ENCODE data around the gene GBX1.
A peak's percentile ranks its signal among the peaks of the same experiment; 100 is the strongest.

Gene GBX1

DNA sequence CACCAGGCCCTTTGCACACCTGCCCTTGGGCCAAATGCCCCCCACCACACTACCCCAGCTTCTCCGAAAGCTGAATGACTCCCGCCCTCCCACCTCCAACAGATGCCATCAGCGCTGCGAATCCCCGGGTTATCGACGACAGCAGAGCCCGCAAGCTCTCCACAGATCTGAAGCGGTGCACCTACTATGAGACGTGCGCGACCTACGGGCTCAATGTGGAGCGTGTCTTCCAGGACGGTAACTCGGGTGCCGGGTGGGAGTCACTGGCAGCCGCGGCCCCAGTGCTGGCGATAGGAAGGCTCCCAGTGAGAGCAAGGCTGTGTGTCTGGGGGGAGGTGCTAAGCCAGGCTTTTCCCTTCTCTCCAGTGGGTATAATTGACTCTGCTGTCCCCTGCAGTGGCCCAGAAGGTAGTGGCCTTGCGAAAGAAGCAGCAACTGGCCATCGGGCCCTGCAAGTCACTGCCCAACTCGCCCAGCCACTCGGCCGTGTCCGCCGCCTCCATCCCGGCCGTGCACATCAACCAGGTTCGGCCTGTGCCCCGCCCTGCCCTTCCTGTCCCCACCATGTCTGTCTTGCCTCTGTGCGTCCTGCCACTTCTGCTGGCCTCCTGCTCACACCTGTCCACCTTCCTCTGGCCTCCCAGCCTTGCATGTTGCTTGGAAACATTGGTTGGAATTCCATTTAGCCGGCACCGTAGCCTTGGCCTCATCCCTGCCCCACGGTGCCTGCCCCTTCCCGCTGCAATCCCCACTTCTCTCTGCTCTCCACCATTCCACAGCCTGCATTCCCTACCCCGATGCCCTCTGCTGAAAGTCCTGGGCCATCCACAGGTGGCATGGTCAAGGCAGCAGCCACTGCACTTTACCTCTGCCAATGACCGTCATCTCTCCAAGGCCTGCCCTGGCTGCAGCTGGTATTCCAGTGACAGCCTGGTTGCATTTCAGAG, 49.1 kb downstream of the GBX1 start:
- Histone ChIP-seq H3K36me3 (replicated peaks) (peaks cover 43% of the 10 kb centered on the region), H3K27me3 (replicated peaks) (no peaks in the 10 kb centered on the region), H3K4me3 (ENCODE audit: low read depth, low read length) (no peak overlapping the region), H3K27ac (no peak overlapping the region)
- no peak for DNase-seq
- in situ Hi-C loops (cut with HindIII; ENCODE audit: low pct_ligation_motif_present, low sequenced_read_pairs), result no loop called here
- TF ChIP-seq, protein P1, sequence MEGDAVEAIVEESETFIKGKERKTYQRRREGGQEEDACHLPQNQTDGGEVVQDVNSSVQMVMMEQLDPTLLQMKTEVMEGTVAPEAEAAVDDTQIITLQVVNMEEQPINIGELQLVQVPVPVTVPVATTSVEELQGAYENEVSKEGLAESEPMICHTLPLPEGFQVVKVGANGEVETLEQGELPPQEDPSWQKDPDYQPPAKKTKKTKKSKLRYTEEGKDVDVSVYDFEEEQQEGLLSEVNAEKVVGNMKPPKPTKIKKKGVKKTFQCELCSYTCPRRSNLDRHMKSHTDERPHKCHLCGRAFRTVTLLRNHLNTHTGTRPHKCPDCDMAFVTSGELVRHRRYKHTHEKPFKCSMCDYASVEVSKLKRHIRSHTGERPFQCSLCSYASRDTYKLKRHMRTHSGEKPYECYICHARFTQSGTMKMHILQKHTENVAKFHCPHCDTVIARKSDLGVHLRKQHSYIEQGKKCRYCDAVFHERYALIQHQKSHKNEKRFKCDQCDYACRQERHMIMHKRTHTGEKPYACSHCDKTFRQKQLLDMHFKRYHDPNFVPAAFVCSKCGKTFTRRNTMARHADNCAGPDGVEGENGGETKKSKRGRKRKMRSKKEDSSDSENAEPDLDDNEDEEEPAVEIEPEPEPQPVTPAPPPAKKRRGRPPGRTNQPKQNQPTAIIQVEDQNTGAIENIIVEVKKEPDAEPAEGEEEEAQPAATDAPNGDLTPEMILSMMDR (IDR thresholded peaks at IDR 0.05; ENCODE audit: low read depth, low read length, missing control alignments), result no peak

DNA sequence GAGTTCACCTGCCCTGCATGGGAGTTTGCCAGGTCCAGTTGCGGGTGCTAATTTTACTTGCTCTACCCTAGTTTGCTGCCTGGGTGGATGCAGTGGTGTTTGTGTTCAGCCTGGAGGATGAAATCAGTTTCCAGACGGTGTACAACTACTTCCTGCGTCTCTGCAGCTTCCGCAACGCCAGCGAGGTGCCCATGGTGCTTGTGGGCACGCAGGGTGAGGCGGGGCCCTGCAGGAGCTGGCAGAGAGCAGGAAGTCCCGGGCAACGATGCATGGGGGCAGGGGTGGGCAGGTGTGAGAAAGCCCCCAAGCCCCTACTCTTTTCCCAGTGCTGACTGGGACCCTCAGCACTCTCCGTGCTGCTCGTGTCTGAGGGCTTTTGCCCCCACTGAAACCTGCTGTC, 49.9 kb downstream of the GBX1 start:
- no peaks in the 10 kb centered on the region for H3K27me3 ChIP-seq (replicated peaks)
- H3K4me3 ChIP-seq (ENCODE audit: low read depth, low read length), result no peak overlapping the region
- peaks cover 35% of the 10 kb centered on the region for H3K36me3 ChIP-seq (replicated peaks)
- in situ Hi-C loops (cut with HindIII; ENCODE audit: low pct_ligation_motif_present, low sequenced_read_pairs), result no loop called here
- H3K27ac ChIP-seq, result no peak overlapping the region
- TF ChIP-seq, protein P1 (IDR thresholded peaks at IDR 0.05; ENCODE audit: low read depth, low read length, missing control alignments), result no peak
- DNase-seq, result no peak

DNA sequence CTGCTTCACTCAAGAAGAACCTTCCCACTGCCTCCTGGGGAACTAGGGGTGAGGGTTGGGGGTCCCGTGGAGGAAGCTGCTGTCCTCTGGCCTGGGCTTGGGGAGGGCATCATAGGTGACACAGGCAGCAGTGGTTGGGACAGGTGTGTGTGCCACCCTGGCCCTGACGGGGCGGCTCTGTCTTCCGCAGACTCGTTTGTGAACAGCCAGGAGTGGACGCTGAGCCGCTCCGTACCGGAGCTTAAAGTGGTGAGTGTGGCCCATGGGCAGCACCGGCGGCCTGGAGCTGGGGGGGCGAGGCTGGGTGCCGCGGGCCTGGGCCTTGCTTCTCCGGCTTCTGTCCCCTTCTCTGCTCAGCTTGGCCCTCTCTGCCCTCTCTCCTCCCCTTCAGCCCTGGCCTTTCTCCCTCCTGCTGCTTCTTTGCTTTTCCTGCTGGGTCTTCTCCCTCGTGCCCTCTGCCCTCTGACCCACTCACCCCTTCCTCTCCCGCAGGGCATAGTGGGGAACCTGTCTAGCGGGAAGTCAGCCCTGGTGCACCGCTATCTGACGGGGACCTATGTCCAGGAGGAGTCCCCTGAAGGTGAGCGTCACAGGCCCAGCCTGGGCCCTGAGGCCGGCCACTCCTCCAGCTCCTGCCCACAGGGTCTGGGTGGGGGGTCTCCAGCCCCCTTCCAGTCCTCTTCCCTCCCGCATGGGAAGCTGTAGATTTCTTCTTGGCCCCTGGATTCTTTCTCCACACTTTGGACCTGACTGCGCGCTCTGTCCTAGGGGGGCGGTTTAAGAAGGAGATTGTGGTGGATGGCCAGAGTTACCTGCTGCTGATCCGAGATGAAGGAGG, 50.7 kb downstream of the GBX1 start:
- Histone ChIP-seq H3K27ac (no peak overlapping the region), H3K4me3 (ENCODE audit: low read depth, low read length) (no peak overlapping the region), H3K27me3 (replicated peaks) (no peaks in the 10 kb centered on the region), H3K36me3 (replicated peaks) (peaks cover 35% of the 10 kb centered on the region)
- in situ Hi-C loops (cut with HindIII; ENCODE audit: low pct_ligation_motif_present, low sequenced_read_pairs), result no loop called here
- no peak for DNase-seq
- TF ChIP-seq, protein P1 (IDR thresholded peaks at IDR 0.05; ENCODE audit: low read depth, low read length, missing control alignments), result no peak

DNA sequence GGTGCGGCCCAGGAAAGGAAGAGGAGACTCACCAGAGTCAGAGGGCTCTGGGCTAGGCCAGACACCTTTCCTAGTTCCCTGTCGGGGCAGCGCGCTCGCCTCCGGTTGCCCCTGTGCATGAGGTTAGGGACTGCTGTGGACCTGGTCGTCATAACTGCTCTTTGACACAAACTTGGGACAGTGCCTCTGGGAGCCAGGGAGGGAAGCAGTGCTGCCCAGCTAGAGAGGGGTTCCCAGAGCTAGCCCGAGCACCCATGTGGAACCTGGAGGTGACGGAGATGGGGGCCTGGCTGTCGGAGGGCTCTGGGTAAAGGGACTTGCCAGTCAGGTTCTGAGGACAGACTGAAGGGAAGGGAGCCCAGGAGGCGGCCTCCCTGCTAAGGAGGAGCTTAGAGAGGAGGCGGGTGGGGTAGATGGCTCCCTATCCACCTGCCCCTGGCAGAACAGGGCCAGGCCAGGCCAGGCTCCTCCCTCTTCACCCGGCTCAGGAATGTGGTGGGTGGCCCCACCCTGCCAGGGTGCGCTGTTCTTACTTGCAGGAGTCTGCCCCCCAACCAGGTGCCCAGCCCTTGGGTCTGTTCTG, 51.6 kb downstream of the GBX1 start:
- Histone ChIP-seq H3K27ac (no peak overlapping the region), H3K36me3 (replicated peaks) (peaks cover 29% of the 10 kb centered on the region), H3K4me3 (ENCODE audit: low read depth, low read length) (peak overlapping the region; percentile 22), H3K27me3 (replicated peaks) (no peaks in the 10 kb centered on the region)
- in situ Hi-C loops (cut with HindIII; ENCODE audit: low pct_ligation_motif_present, low sequenced_read_pairs), result no loop called here
- no peak for DNase-seq
- TF ChIP-seq, protein P1 (IDR thresholded peaks at IDR 0.05; ENCODE audit: low read depth, low read length, missing control alignments), result no peak

DNA sequence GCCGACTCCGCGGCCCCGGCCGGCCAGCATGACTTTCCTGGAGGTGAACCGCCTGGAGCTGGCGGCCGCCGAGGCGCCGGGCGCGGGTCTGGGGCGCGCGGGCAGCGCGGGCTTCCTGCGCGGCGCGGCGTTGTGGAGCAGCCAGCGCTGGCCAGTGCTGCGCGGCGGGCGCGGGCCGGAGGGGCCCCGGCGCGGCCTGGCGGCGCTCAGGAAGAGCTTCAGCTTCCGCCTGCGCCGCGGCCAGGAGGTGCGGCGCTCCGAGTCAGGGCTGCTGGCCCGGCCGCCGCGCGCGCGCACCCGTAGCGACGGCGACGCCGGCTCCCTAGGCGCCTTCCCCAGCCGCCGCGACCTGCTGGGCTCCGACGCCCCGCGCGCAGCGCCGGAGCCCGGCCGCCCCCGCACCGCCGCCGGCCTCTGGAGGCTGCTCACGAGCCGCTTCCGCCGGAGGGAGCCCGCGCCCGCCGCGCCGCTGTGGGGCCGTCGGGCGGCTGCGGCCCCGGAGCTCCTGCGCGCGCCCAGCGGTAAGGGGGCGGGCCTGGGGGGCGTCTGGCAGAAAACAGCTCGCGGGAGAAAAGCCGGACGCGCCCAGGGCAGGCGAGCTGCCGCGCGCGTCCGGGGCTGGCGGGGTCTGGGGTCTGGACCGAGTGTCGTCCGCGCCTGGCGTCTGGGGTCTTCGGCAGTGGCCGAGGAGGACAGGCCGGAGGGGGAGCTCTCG, 52.2 kb downstream of the GBX1 start:
- Histone ChIP-seq H3K27me3 (replicated peaks) (no peaks in the 10 kb centered on the region), H3K4me3 (ENCODE audit: low read depth, low read length) (peak overlapping the region; percentile 22), H3K36me3 (replicated peaks) (peaks cover 23% of the 10 kb centered on the region), H3K27ac (no peak overlapping the region)
- in situ Hi-C loops (cut with HindIII; ENCODE audit: low pct_ligation_motif_present, low sequenced_read_pairs), result no loop called here
- DNase-seq, result no peak
- TF ChIP-seq, protein P1 (IDR thresholded peaks at IDR 0.05; ENCODE audit: low read depth, low read length, missing control alignments), result no peak

Measured in brain microvascular endothelial cell (primary cell).